HL-60 (cell line): ENCODE results near the gene MYO9B.

Experiments
- DNase-seq, 2 experiments: peaks; one replicate each; pipeline ENCODE4 v3.0.0-alpha.2; 2010 to 2020; ENCODE audit warnings: low read depth in 1 of 2, low spot score in 1 of 2
- H3K27ac ChIP-seq: fragments of 250-450 bp; sonication (Bioruptor Pico); replicated peaks from 2 replicates; pipeline ENCODE4 v1.5.1; 2020; ENCODE audit warnings: mild to moderate bottlenecking, moderate library complexity
- H3K27me3 ChIP-seq: fragments of 250-450 bp; sonication (Bioruptor Pico); 2 replicates; pipeline ENCODE4 v1.5.1; 2021; ENCODE audit warnings: mild to moderate bottlenecking, moderate library complexity; ENCODE audit not compliant: insufficient read depth, poor library complexity, severe bottlenecking
- H3K4me3 ChIP-seq: replicated peaks from 2 replicates; pipeline ENCODE4 v1.5.1; 2011; ENCODE audit warnings: mild to moderate bottlenecking, control low read depth, low read length; ENCODE audit not compliant: insufficient read depth
- CTCF ChIP-seq: IDR thresholded peaks from one replicate; pipeline ENCODE4 v1.5.1; 2011; ENCODE audit warnings: low read length, control low read depth, inconsistent platforms; ENCODE audit not compliant: insufficient read depth
- GABPA ChIP-seq: IDR thresholded peaks from 2 replicates; pipeline ENCODE4 v1.6.1; 2012; ENCODE audit warnings: low read depth
- POLR2AphosphoS5 ChIP-seq: IDR thresholded peaks from 2 replicates; pipeline ENCODE4 v1.6.1; 2012; ENCODE audit warnings: low read depth
- REST ChIP-seq: IDR thresholded peaks from 2 replicates; pipeline ENCODE4 v1.6.1; 2012; ENCODE audit warnings: low read depth; ENCODE audit not compliant: insufficient replicate concordance
- SPI1 ChIP-seq: IDR thresholded peaks from 2 replicates; pipeline ENCODE4 v1.6.1; 2012; ENCODE audit warnings: low read depth, mild to moderate bottlenecking, borderline replicate concordance

MYO9B gene

DNA sequence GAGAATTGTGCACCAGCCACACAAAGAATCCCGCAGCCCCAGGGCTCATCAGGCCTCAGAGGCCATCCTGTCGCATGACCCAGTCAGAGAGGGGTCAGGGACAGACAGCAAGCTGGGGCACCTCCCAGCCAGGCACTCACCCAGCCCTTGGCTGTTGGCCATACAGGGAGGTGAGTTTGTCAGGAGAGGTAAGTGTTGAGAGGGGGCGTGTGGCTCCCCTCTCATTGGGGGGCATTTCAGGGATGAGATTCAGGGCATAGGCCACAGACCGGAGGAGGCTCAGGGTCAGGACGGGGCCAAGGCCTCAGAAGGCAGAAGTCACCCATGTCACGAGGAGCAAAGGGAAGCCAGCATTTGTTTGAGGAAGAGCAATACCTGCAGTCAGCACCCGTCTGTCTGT is 37.1 kb downstream of the MYO9B start:
- DNase-seq, result peak in 1 of 2 experiments; percentile 45
- Histone ChIP-seq H3K4me3 (no peak overlapping the region), H3K27me3 (no peaks in the 10 kb centered on the region), H3K27ac (peak overlapping the region; percentile 46)
- TF ChIP-seq REST (no peak), SPI1 (peak; percentile 4; the same call in 1 of the 2 replicates)

GRCh38 chr19:17113127-17113785 is 37.7 kb downstream of the MYO9B start:
- no peak for TF ChIP-seq REST
- TF ChIP-seq SPI1, result no peak
- no peak for TF ChIP-seq POLR2AphosphoS5
- no peak for TF ChIP-seq CTCF
- no peak for TF ChIP-seq GABPA

DNA sequence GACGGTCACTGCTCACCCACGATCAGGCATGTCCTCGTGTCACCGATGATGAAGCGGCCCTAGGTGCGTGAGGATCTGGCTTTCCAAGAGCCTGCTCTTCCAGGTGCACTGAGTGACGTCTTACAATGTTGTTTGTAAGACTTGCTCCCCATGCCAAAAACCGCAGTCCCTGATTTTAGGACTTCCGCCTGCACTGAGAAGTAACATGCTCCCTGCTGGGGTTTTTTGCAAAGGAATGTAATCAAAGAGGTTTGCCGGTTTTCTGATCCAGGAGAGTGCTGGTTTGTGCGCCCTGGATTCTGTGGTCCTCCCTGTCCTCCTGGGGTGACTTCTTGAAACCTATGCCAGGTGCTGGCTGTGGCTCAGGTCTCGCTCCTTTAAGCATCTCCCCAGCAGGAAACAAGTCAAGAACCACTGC is 38.8 kb downstream of the MYO9B start:
- Histone ChIP-seq H3K27ac (no peak overlapping the region), H3K27me3 (no peaks in the 10 kb centered on the region), H3K4me3 (no peak overlapping the region)
- DNase-seq, result no peak
- TF ChIP-seq GABPA (no peak), CTCF (no peak), POLR2AphosphoS5 (no peak), REST (no peak), SPI1 (no peak)

More at GRCh38 chr19:17113127-17113785, 37.7 kb downstream of the MYO9B start:
- peak in 1 of 2 experiments; percentile 37 for DNase-seq
- Histone ChIP-seq H3K27ac (peak overlapping the region; percentile 46), H3K27me3 (no peaks in the 10 kb centered on the region), H3K4me3 (no peak overlapping the region)
